MM.1S (cell line): ENCODE measurements around the gene YEATS2.

Experiments used
- DNase-seq: peaks from one replicate; pipeline ENCODE4 v3.0.0-alpha.2; 2015
- H2AFZ ChIP-seq: fragments of 300-600 bp; sonication (generic); 2 replicates; pipeline ENCODE4 v1.6.0; 2016; ENCODE audit warnings: antibody characterized with exemption, low read length
- H3F3A ChIP-seq: fragments of 300-600 bp; sonication (generic); 2 replicates; pipeline ENCODE4 v1.6.1; 2016; ENCODE audit warnings: mild to moderate bottlenecking, antibody characterized with exemption, low read length, moderate library complexity, mixed read lengths; ENCODE audit not compliant: insufficient read depth
- H3K27ac ChIP-seq: fragments of 300-600 bp; sonication (generic); 2 replicates; pipeline ENCODE4 v1.5.1; 2016; ENCODE audit warnings: mild to moderate bottlenecking, low read length
- H3K27me3 ChIP-seq: fragments of 300-600 bp; sonication (generic); replicated peaks from 2 replicates; pipeline ENCODE4 v1.6.0; 2016; ENCODE audit warnings: low read length; ENCODE audit not compliant: insufficient read depth
- H3K36me3 ChIP-seq: fragments of 300-600 bp; sonication (generic); replicated peaks from 2 replicates; pipeline ENCODE4 v1.6.1; 2016; ENCODE audit warnings: mild to moderate bottlenecking, low read length, mixed read lengths; ENCODE audit not compliant: insufficient read depth
- H3K4me1 ChIP-seq: fragments of 300-600 bp; sonication (generic); 2 replicates; pipeline ENCODE4 v1.6.1; 2016; ENCODE audit warnings: low read length, mixed read lengths
- H3K4me2 ChIP-seq: fragments of 300-600 bp; sonication (generic); 2 replicates; pipeline ENCODE4 v1.6.0; 2016; ENCODE audit warnings: low read depth, low read length
- H3K4me3 ChIP-seq: fragments of 300-600 bp; sonication (generic); 2 replicates; pipeline ENCODE4 v1.5.1; 2016; ENCODE audit warnings: low read length, mixed read lengths
- H3K79me2 ChIP-seq: fragments of 300-600 bp; sonication (generic); 2 replicates; pipeline ENCODE4 v1.6.1; 2016; ENCODE audit warnings: mixed run types, low read length, mixed read lengths
- H3K9ac ChIP-seq: fragments of 300-600 bp; sonication (generic); 2 replicates; pipeline ENCODE4 v1.6.1; 2016; ENCODE audit warnings: low read length, mixed read lengths
- H3K9me2 ChIP-seq: fragments of 300-600 bp; sonication (generic); replicated peaks from 2 replicates; pipeline ENCODE4 v1.6.1; 2016; ENCODE audit warnings: mild to moderate bottlenecking, low read length, mixed read lengths; ENCODE audit not compliant: insufficient read depth
- H3K9me3 ChIP-seq: fragments of 300-600 bp; sonication (generic); replicated peaks from 2 replicates; pipeline ENCODE4 v1.6.1; 2016; ENCODE audit warnings: mild to moderate bottlenecking, low read length, mixed read lengths; ENCODE audit not compliant: insufficient read depth
- H4K20me1 ChIP-seq: fragments of 300-600 bp; sonication (generic); 2 replicates; pipeline ENCODE4 v1.6.1; 2016; ENCODE audit warnings: mild to moderate bottlenecking, low read length, moderate library complexity, mixed read lengths; ENCODE audit not compliant: insufficient read depth
- CTCF ChIP-seq: fragments of 300-600 bp; sonication (generic); IDR thresholded peaks from 2 replicates; pipeline ENCODE4 v1.5.1; 2016; ENCODE audit warnings: antibody characterized with exemption, low read length, mixed read lengths
- EZH2 ChIP-seq: fragments of 300-600 bp; sonication (generic); optimal IDR thresholded peaks from 2 replicates; pipeline ENCODE3; 2017; ENCODE audit warnings: low read depth, mild to moderate bottlenecking, antibody characterized with exemption, low read length, mixed read lengths
- EZH2phosphoT487 ChIP-seq: fragments of 300-600 bp; sonication (generic); IDR thresholded peaks from 2 replicates; pipeline ENCODE4 v1.6.1; 2018; ENCODE audit warnings: antibody characterized with exemption, low read length

Gene YEATS2

GRCh38 chr3:183754052-183754451 lies 56.5 kb downstream of the YEATS2 start:
- H3K4me3 ChIP-seq = no peak overlapping the region
- no peak overlapping the region for H3K9ac ChIP-seq
- H3K79me2 ChIP-seq = 0 out of 2 replicates have a peak, but pooled peaks cover 6% of the 10 kb centered on the region
- H3K4me1 ChIP-seq = no peaks in the 10 kb centered on the region
- no peak overlapping the region for H2AFZ ChIP-seq
- TF ChIP-seq CTCF (no peak), EZH2 (no peak), EZH2phosphoT487 (no peak)
- H3K9me3 ChIP-seq = no peaks in the 10 kb centered on the region
- no peaks in the 10 kb centered on the region for H4K20me1 ChIP-seq
- no peaks in the 10 kb centered on the region for H3K9me2 ChIP-seq
- no peaks in the 10 kb centered on the region for H3K27me3 ChIP-seq
- no peak overlapping the region for H3K27ac ChIP-seq
- H3K36me3 ChIP-seq = peaks cover 18% of the 10 kb centered on the region; the same call in 1 of the 2 replicates
- H3F3A ChIP-seq = no peaks in the 10 kb centered on the region
- no peak for DNase-seq
- H3K4me2 ChIP-seq = no peak overlapping the region

GRCh38 chr3:183762304-183762703 lies 64.7 kb downstream of the YEATS2 start:
- H3K9me2 ChIP-seq = no peaks in the 10 kb centered on the region
- no peak for DNase-seq
- H2AFZ ChIP-seq = no peak overlapping the region
- H3K79me2 ChIP-seq = no peaks in the 10 kb centered on the region
- no peak overlapping the region for H3K9ac ChIP-seq
- H3K9me3 ChIP-seq = no peaks in the 10 kb centered on the region
- TF ChIP-seq EZH2phosphoT487 (no peak), CTCF (no peak), EZH2 (no peak)
- H4K20me1 ChIP-seq = no peaks in the 10 kb centered on the region
- peaks cover 7% of the 10 kb centered on the region; the same call in 1 of the 2 replicates for H3F3A ChIP-seq
- peaks cover 5% of the 10 kb centered on the region for H3K36me3 ChIP-seq
- no peak overlapping the region for H3K4me2 ChIP-seq
- H3K4me3 ChIP-seq = no peak overlapping the region
- no peak overlapping the region for H3K27ac ChIP-seq
- no peaks in the 10 kb centered on the region for H3K27me3 ChIP-seq
- H3K4me1 ChIP-seq = no peaks in the 10 kb centered on the region

- H3K4me2 ChIP-seq = no peak overlapping the region
- H3K9me2 ChIP-seq = no peaks in the 10 kb centered on the region
- H3K4me3 ChIP-seq = no peak overlapping the region
- H3K9ac ChIP-seq = no peak overlapping the region
- no peaks in the 10 kb centered on the region for H3K27me3 ChIP-seq
- no peaks in the 10 kb centered on the region for H3K4me1 ChIP-seq
- no peak overlapping the region for H2AFZ ChIP-seq
- DNase-seq = no peak
- H3K79me2 ChIP-seq = no peaks in the 10 kb centered on the region
- H4K20me1 ChIP-seq = no peaks in the 10 kb centered on the region
- H3K36me3 ChIP-seq = no peaks in the 10 kb centered on the region; the same call in none of the 2 replicates
- no peaks in the 10 kb centered on the region for H3K9me3 ChIP-seq
- H3F3A ChIP-seq = peaks cover 7% of the 10 kb centered on the region; the same call in 1 of the 2 replicates
- no peak overlapping the region for H3K27ac ChIP-seq
- no peak for TF ChIP-seq EZH2phosphoT487
- no peak for TF ChIP-seq EZH2
- TF ChIP-seq CTCF = no peak
Measured at GRCh38 chr3:183764847-183765731, 67.5 kb downstream of the YEATS2 start.
